Muscle of leg (tissue), 11 donors: ENCODE results near the gene METRNL. TPM values are rescaled to one million over a fixed set of nuclear protein-coding genes. Genes with fewer than 3 reads are reported as not detected.
"Not testable (repeated sequence)": the region's sequence is repeated elsewhere in the genome, so short reads cannot be mapped to it uniquely, and the experiment has no call there.

Experiments
- DNase-seq: peaks from one replicate; pipeline ENCODE4 v3.0.0; 2013
- H3K27ac ChIP-seq: one replicate; pipeline ENCODE4 v1.5.1; 2013; ENCODE audit warnings: mild to moderate bottlenecking, low read length, control low read depth
- H3K27me3 ChIP-seq: one replicate; pipeline ENCODE4 v1.6.1; 2013; ENCODE audit warnings: low read length; ENCODE audit not compliant: control insufficient read depth, insufficient read depth
- H3K36me3 ChIP-seq: one replicate; pipeline ENCODE4 v1.6.1; 2013; ENCODE audit warnings: low read length; ENCODE audit not compliant: control insufficient read depth, insufficient read depth
- H3K4me1 ChIP-seq: one replicate; pipeline ENCODE4 v1.6.1; 2013; ENCODE audit warnings: low read length; ENCODE audit not compliant: control insufficient read depth, insufficient read depth
- H3K4me3 ChIP-seq: one replicate; pipeline ENCODE4 v1.5.1; 2013; ENCODE audit warnings: low read length, control low read depth
- H3K9me3 ChIP-seq: replicated peaks from 2 replicates; pipeline ENCODE4 v1.6.1; 2013; ENCODE audit warnings: low read depth, low read length; ENCODE audit not compliant: control insufficient read depth
- WGBS: methylation state at CpG from one replicate; pipeline ENCODE4 v1.1.5; 2013; ENCODE audit warnings: missing lambda C conversion rate; ENCODE audit not compliant: insufficient coverage; 5-methylcytosine and 5-hydroxymethylcytosine counted together
- polyA plus RNA-seq, 8 donors: library from polyadenylated mRNA; unstranded; fragments of 120-200 nt; gene quantifications; one replicate each; pipeline versions ENCODE4 v1.2.1 to v1.2.3, GENCODE V29; 2013; ENCODE audit warnings: inconsistent platforms in 1 of 8, low replicate concordance in 1 of 8; ENCODE audit not compliant: insufficient read length in 8 of 8, insufficient read depth in 1 of 8
- total RNA-seq: library from RNA; stranded (reverse); fragments of 120-200 nt; gene quantifications from one replicate; pipeline ENCODE4 v1.2.4, GENCODE V29; 2013

The METRNL gene
- total and polyA plus RNA-seq, 9 donors: 21.5 to 37.8 (median 30.2) TPM

GRCh38 chr17:83037084-83037873 lies 42.1 kb upstream of the METRNL start:
- H3K4me1 ChIP-seq: peaks cover 3% of the 10 kb centered on the region
- DNase-seq: no peak
- H3K36me3 ChIP-seq: peaks cover 35% of the 10 kb centered on the region
- H3K4me3 ChIP-seq: no peak overlapping the region
- no peaks in the 10 kb centered on the region for H3K27me3 ChIP-seq
- WGBS: 68% methylated on average over 29 of the region's 30 CpGs
- no peak overlapping the region for H3K27ac ChIP-seq
- peaks cover 21% of the 10 kb centered on the region for H3K9me3 ChIP-seq

- peaks cover 3% of the 10 kb centered on the region for H3K4me1 ChIP-seq
- WGBS: no CpG with 5 or more reads among the region's 9 CpGs
- H3K4me3 ChIP-seq: no peak overlapping the region
- H3K27ac ChIP-seq: no peak overlapping the region
- peaks cover 31% of the 10 kb centered on the region for H3K36me3 ChIP-seq
- H3K9me3 ChIP-seq: peaks cover 25% of the 10 kb centered on the region
- H3K27me3 ChIP-seq: no peaks in the 10 kb centered on the region
- no peak for DNase-seq
Measured at GRCh38 chr17:83037874-83038165, 41.6 kb upstream of the METRNL start.

GRCh38 chr17:83038983-83039382 lies 40.4 kb upstream of the METRNL start:
- WGBS: 97% methylated on average over 3 of the region's 24 CpGs
- not testable (repeated sequence) for H3K4me3 ChIP-seq, H3K27ac ChIP-seq, DNase-seq, H3K4me1 ChIP-seq, H3K27me3 ChIP-seq
- Histone ChIP-seq H3K36me3 (peaks cover 32% of the 10 kb centered on the region), H3K9me3 (peaks cover 25% of the 10 kb centered on the region)

GRCh38 chr17:83041305-83041704 lies 38.1 kb upstream of the METRNL start:
- Histone ChIP-seq H3K4me1 (peaks cover 3% of the 10 kb centered on the region), H3K36me3 (peaks cover 20% of the 10 kb centered on the region), H3K27ac (no peak overlapping the region), H3K4me3 (no peak overlapping the region), H3K27me3 (no peaks in the 10 kb centered on the region), H3K9me3 (peaks cover 25% of the 10 kb centered on the region)
- no CpG with 5 or more reads among the region's 3 CpGs for WGBS
- no peak for DNase-seq

GRCh38 chr17:83042522-83043158 lies 36.8 kb upstream of the METRNL start:
- Histone ChIP-seq H3K36me3 (peaks cover 24% of the 10 kb centered on the region), H3K27ac (no peak overlapping the region), H3K27me3 (no peaks in the 10 kb centered on the region), H3K4me3 (no peak overlapping the region), H3K4me1 (no peaks in the 10 kb centered on the region), H3K9me3 (peaks cover 27% of the 10 kb centered on the region)
- DNase-seq: no peak
- no CpG with 5 or more reads among the region's 8 CpGs for WGBS

GRCh38 chr17:83044479-83044878 lies 34.9 kb upstream of the METRNL start:
- WGBS: 93% methylated on average over 10 of the region's 18 CpGs
- not testable (repeated sequence) for DNase-seq, H3K4me1 ChIP-seq, H3K27ac ChIP-seq, H3K27me3 ChIP-seq, H3K4me3 ChIP-seq
- Histone ChIP-seq H3K36me3 (peaks cover 26% of the 10 kb centered on the region), H3K9me3 (peaks cover 27% of the 10 kb centered on the region)

- Histone ChIP-seq H3K27me3 (no peaks in the 10 kb centered on the region), H3K27ac (no peak overlapping the region), H3K4me3 (no peak overlapping the region), H3K36me3 (peaks cover 18% of the 10 kb centered on the region), H3K4me1 (no peaks in the 10 kb centered on the region), H3K9me3 (peaks cover 13% of the 10 kb centered on the region)
- 96% methylated on average over 5 of the region's 12 CpGs for WGBS
- DNase-seq: no peak
Measured at GRCh38 chr17:83046448-83047181, 32.8 kb upstream of the METRNL start.

GRCh38 chr17:83047182-83047478 lies 32.3 kb upstream of the METRNL start:
- no CpG with 5 or more reads among the region's 2 CpGs for WGBS
- DNase-seq: no peak

GRCh38 chr17:83047818-83048475 lies 31.5 kb upstream of the METRNL start:
- H3K4me3 ChIP-seq, DNase-seq, H3K27ac ChIP-seq, H3K9me3 ChIP-seq, H3K4me1 ChIP-seq, H3K27me3 ChIP-seq: not testable (repeated sequence)
- 93% methylated on average over 7 of the region's 12 CpGs for WGBS
- peaks cover 14% of the 10 kb centered on the region for H3K36me3 ChIP-seq

More at GRCh38 chr17:83047182-83047478, 32.3 kb upstream of the METRNL start:
- Histone ChIP-seq H3K4me3 (no peak overlapping the region), H3K9me3 (peaks cover 8% of the 10 kb centered on the region), H3K27me3 (no peaks in the 10 kb centered on the region), H3K27ac (no peak overlapping the region), H3K36me3 (peaks cover 15% of the 10 kb centered on the region), H3K4me1 (peaks cover 3% of the 10 kb centered on the region)
